CMK (cell line): ENCODE results near the gene STEAP3.

Source experiments
- DNase-seq: peaks from one replicate; pipeline ENCODE4 v3.0.0-alpha.2; 2010; ENCODE audit warnings: low read depth

The STEAP3 gene

DNA sequence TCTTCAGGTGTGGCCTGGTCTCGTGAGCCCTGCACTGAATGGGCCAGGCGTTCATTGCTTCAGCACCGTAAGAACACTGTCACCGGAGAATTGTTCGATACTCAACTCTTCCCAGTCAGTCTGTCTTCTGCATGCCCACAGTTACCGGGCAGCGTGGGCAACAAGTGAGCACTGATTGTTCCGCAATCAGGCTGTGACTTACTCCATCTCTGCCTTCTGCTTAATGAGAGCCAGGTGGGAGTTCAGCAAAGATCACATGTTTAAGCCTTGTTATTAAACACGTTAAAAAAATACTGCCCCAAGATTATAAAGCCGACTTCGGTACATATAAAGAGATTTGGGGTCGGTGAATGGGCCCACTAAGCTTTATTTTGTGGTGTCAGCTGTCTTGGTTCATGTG lies 3.7 kb downstream of the STEAP3 start:
- no peak for DNase-seq

DNA sequence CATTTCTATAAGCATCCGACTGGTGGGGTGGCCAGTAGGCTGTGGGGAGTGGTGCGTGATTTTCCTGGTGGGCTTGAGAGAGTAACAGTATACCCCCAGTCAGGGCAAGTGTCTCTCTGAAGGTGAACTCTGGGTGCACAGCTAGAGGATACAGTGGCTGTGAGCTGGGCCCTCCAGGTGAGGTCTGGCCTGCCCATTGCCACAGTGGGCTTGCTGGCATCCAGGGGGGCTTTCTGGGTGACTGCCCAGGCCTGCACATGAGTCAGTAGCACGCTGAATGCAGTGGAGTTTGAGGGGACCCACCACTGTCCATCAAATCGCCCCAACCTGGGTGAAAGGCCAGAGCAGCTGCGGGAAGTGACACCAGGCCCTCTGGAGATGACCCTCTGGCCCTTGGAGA lies 4.5 kb downstream of the STEAP3 start:
- DNase-seq = no peak

DNA sequence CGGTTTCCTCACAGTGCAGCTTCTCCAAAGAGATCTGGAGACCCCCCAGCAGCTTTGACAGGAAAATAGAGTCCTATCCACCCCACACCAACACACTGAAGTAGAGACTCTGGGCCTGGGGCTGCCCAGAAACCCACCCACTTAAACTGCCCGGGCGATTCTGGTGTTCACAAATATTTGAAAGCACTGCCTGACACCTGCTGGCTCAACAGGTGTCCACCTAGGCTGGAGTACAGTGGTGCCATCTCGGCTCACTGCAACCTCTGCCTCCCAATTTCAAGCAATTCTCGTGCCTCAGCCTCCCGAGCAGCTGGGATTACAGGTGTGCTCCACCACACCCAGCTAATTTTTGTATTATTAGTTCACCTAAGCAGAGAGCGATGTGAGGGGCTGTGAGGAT lies 5.3 kb downstream of the STEAP3 start:
- no peak for DNase-seq

DNA sequence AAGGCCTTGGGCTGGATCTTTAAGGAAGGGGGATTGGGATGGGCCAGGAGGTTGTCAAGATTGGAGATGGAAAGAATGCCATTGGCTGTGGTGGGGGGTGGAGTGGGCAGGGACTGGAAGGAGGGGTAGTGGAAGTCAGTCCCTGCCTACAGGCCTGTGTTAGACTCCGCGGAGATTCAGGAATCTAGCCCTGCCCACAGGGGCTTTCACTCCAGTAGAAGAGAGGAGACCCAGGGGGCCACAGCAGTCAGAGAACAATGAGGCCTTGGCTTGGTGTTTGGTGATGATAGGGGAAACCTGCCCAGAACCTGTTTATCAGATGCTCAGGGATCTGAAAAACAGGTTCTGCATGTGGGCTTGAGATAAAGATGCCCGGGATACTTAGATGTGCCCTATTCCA lies 6.1 kb downstream of the STEAP3 start:
- no peak for DNase-seq

DNA sequence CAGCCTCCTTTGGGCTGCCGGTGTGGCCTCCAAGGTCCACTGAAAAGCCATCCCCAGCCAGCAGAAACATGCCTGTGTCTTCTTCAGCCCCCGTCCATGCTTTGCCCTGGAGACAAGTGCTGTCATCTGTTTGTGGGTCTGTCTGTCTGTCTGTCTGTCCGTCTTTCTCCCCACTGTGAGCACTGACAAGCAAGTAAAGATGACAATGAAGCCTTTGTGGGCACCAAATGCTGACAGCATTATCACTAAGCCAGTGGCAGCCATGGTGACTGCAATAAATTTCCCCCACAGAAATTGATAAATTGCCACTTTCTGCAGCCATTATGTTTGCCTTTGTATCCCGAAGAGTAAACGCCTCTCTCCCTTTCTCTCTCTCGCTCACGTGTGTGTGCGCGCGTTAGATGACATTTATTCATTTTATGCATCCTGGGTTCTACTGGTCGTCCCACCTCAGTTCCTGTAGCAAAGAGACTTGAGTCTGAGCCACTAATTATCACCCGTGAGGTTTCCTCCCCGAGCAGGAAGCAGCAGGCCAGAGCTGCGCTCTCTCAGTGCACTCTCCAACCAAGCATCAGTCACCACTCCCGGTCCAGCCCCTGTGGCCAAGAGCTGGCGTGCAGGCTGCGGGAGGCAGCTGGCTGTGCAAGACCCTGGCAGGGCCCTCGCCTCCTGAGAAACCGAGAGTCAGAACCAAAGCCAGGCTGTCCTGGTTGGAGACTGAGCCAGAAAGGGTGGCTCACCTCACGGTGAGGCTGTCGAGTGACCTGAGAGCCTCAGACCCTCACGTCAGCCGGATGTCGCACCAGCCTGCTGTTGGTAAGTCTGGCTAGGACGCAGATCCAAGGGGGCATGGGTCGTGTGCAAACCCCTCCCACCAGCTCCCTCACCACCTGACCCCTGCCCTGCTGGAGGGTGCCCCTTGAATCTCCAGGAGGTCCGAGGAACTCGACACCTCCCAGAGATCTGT lies 6.9 kb downstream of the STEAP3 start:
- no peak for DNase-seq

DNA sequence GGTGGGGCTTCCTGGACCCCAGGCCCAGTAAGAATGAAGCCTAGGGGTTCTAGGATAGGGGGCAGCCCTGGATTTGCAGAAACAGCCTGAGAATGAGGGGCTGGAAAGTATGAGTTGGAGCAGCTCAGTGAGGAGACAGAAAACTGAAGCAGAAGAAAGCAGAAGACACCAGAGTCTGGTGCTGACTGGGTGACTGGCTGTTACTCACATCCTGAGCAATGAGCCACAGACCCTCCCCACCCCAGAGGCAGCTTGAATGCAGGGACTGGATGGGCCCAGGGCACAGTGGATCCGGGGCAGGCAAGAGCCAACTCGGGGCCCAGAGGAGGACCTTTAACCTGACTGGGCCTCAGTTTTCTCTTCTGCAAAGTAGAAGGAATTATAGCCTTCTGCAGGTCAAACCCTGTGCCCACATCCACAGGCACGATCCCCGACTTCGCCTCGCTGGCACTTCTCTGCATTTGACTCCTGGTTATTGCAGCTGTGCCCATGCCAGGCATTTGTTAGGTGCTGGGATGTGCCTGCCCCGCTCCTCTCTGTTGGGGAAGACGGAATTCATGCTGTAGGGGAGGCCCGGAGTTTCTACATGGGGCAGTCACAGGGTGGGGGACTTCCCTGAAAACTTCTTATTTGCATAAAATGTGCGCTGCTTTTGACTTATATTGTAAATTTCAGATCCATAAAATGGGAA lies 8.5 kb downstream of the STEAP3 start:
- DNase-seq = no peak

DNA sequence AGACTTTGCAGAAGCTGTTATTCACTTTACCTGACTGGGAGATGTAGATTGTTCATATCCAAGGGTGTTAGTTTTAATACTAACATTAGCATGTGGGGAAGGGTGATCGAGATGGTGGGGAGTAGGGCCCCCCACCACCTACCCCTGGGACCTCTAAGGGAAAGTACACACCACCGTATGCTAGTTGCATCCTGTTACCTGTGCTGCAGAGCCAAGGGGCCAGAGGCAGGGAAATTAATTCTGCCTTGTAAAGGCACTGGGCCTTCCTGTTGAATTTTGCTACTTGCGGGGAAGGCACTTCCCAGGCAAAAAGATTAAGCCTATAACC lies 9.0 kb downstream of the STEAP3 start:
- no peak for DNase-seq

DNA sequence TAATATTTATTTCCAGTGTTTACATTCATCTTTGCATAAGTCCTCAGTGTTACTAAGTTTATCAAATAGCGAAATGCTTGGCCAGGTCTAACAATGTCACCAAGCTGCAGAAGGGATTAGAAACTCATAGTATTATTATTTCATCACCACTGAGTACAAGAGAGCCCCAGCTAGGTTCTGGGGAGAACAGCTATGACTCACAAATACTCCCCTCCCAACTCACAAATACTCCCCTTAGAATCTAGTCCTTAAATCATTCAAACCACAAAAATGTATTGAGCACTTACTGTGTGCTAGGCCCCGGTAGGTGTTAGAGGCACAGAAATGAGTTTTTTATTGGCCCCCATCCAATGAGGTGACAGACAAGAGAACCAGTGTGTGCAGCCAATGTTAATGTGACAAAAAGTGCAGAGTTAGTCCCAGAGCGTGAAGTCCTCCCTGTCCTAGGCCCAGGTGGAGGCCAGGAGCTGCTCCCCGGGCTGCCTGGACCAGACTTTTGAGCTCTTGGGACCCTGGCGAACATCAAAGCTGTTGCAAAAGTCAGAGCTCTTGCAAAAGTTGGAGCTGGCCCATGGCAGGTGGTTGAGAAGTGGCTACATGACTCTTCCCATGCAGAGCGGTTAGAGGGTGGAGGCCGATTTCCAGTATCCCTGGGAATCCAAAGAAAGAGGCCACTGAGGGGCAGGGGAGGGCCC lies 9.8 kb downstream of the STEAP3 start:
- DNase-seq = no peak

DNA sequence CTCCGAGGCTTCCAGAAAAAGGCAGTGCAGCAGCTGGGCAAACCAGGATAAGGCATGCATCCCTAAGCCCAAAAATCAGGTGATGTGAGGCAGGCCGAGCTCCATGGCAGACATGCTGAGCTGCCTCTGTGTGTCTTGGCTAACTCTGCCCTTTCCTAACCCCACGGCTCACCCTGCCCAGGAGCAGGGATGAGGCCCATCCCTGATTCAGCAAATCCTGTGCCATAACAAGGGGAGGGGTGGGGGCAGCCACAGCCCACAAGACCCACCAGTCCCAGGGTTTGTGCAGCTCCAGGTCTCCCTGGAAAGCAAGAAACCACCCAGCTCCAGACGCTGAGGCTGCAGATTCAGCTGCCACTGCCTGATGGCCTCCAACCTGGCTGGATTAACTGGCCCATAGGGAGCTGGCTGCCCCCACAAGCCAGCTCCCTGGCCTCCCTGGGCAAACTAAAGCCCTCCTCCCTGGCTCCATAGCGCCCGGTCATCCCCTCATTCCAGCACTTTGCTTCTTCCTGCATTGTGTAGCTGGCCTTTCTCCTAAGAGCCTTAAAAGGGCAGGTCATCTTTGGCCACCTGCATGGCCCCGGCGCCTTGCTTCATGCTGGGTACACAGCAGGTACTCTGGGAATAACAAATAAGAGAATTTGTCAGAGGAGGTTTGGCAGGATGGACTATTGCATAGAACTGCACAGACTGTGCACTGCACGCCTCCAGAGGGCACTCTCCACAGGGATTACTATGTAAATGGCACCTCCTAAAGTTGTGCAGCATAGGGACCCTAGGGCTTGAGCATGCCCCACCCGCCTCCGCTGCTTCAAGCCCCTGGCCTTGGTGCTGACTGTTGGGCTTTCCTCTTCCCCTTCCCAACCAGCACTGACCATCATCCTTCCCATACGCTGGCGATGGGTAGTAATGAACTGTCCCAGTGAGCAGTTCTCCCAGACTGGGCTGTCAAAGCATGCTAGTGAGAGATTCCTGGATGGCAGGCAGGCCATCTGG lies 10.7 kb downstream of the STEAP3 start:
- DNase-seq = no peak

DNA sequence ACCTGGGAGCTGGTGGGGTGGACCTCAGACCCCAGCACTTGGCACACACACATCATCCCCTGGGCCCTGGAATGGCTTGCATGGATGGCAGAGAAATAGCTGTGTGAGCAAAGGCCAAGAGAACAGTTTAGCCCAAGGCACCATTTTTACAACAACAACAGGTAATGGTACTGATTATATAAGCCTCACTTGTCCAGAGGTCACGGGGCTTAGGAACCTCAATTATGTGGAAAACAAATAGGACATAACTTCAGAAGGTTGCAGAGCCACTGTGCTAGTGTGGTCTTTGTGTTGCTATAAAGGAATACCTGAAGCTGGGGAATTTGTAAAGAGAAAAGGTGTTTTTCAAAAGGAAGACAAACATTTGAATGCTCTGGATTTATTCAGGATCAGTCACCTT lies 13.2 kb downstream of the STEAP3 start:
- DNase-seq = no peak

DNA sequence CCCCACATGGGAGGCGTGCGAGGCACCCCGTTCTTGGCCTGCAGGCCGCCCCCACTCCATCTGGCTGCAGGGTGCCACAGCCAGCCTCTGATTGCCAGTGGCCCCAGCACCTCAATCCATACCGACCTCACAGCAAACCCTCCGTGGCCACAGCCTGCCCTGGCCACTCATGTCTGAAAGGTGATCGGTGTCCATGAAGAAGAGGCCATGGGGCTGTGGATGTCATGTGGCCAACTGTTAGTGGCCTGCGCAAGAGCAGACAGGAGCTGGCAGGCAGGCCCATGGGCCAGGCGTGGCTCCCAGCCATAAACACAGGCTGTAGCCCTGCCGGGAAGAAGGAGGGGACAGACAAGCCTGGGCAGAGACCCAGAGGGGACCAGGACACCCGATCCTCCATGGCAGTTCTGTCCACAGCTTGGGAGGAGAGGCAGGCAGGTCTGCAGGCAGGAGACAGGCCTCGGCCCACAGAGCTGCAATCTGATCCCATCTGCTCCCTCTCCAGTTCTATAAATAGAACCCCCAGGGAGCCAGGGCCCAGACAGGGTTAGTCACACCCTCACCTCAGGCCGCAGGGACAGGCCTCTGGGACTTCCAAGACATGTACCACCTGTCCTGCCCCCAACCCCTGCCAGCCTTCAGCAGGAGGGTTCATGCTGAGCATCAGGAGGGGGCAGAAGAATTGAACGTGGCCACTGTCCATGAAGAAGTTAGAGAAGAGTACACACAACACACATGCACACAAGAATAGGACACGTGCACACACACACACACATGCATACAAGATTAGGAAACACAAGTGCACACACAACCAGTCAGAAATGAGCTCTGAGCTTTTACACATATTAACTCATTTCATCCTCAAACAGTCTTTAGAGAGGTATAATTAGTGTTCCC lies 16.9 kb downstream of the STEAP3 start:
- DNase-seq = no peak

DNA sequence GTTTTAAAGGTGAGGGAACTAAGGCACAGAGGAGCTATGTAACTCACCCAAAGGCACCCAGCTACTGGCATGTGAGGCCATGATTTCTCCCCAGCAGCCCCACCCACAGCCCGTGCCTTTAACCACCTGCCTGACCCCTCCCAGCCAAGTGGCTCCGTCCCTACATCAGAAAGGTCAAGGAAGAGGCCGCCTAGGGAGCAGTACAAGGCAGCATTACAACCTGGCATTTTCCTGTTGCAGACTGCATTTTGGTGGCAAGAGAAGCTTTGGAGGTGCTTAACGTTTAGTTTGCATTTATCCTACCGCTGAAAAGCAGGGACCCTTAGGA lies 17.5 kb downstream of the STEAP3 start:
- no peak for DNase-seq

DNA sequence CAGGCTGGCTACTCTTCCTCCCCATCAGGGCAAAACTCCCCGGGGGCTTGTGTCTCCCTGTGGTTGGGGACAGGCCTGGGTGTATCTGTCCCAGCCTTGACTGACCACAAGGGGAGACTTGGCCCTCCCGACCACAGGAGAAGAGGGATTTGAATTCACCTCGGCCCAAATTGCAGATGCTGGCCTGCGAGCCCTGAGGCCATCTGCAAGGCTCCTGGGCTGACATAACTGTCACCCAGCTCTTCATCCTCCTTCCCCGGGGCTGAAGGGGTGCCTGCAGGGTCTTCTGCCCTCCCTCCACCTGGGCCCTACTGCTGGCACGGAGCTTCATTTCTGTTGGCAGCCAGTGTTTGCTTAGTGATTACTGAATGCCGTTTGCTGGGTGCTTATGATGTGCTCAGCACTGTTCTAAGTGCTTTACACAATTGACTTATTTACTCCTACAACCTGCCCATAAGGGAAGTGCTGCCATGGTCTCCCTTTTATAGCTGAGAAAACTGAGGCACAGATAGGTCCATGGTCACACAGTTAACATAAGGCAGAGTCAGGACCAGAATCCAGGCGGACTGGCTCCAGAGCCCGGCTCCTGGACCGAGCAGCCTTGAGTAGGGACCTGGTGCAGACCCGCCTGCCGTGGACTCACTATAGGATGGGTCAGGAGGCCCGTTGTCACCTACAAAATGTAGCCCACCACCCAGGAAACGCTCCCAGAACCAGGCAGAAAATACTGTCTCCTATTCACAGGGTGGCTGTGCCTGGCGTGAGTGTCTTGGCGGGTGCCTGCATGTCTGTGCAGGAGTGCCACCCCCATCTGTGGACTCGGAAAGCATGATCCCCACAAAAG lies 18.9 kb downstream of the STEAP3 start:
- no peak for DNase-seq

DNA sequence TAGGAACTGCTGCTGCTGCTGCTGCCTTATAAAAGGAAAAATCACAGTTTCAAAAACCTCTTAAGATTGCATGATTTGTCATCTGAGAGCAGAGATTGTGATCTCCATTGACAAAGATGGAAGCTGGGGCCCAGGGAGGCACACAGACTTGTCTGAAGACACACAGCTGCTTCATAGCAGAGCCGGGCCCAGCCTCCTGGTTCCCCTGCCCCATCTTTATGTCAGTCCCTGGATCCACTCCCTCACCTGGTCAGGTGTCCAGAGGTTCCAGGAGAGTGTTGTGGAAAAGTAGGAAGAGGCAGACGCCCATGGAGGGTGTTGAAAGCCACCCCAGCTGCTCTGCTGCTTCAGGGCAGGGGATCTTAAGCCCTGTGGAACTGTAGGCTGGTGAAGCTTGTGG lies 20.0 kb downstream of the STEAP3 start:
- no peak for DNase-seq

DNA sequence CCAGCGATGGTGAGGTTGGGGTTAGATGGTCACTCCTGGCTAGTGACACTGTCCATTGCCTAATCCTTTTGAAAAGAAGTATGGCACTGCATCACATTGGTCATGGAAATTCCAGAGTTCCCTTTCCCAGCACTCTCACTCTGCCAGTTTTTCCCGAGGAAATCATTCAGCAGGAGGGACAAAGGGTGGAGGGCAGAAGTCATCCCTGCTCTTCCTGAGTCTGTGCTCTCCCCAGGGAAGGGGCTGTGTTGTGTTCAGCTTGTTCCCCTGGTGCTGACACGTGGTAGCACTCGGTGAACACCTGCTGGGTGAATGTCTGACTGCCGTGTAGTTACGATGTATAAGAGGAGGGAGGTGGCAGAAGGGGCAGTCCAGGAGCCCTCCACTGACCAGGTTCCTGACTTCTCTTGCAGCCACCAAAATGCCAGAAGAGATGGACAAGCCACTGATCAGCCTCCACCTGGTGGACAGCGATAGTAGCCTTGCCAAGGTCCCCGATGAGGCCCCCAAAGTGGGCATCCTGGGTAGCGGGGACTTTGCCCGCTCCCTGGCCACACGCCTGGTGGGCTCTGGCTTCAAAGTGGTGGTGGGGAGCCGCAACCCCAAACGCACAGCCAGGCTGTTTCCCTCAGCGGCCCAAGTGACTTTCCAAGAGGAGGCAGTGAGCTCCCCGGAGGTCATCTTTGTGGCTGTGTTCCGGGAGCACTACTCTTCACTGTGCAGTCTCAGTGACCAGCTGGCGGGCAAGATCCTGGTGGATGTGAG lies 21.6 kb downstream of the STEAP3 start:
- DNase-seq = no peak

DNA sequence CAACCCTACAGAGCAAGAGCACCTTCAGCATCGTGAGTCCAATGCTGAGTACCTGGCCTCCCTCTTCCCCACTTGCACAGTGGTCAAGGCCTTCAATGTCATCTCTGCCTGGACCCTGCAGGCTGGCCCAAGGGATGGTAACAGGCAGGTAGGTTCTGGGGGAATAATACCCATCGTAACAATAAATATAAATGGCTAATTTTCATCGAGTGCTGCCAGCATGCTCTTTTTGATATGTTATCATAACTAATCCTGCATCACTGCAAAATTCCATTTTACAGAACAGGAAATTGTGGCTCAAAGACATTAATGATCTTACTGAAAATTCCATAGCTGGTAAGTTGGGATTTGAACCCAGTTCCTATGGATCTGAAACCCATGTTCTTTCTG lies 22.2 kb downstream of the STEAP3 start:
- DNase-seq = no peak

DNA sequence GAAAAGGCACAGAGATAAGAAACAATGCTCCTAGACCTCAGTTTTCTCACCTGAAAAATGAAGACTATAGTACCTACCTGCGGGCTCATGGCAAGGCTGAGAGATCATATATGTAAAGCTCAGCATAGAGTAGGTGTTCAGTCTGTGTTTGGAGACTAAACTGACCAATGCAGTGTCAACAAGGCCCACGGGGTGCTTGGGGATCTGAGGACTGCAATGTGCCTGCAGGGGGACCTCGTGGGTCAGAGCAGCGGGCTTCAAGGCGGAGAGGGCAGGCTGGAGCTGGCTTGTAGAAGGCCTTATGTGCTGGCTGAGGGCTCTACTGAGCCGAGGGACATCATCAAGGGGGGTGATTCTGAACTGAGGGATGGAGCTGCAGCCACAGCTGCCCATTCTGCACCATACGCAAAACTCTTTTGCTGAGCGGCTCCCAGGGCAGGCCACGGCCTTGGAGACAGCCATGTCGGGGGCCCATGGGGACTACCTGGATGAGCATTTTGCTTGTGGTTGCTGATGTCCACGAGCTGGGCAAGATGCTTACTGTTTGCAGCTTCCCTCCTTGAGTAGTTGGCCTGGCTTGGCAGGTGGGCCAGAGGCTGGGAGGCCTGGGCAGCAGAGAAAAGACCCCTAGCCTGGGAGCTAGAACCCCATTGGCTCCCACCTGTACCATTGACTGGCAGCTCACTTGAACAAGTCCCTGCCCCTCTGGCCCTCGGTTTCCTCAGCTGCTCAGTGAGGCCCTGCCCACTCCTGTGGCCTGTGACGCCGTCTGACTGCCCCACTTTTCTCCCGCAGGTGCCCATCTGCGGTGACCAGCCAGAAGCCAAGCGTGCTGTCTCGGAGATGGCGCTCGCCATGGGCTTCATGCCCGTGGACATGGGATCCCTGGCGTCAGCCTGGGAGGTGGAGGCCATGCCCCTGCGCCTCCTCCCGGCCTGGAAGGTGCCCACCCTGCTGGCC lies 23.5 kb downstream of the STEAP3 start:
- no peak for DNase-seq

DNA sequence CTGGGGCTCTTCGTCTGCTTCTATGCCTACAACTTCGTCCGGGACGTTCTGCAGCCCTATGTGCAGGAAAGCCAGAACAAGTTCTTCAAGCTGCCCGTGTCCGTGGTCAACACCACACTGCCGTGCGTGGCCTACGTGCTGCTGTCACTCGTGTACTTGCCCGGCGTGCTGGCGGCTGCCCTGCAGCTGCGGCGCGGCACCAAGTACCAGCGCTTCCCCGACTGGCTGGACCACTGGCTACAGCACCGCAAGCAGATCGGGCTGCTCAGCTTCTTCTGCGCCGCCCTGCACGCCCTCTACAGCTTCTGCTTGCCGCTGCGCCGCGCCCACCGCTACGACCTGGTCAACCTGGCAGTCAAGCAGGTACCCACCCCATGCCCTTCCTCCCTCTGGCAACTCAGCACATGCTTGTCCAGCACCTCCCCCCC lies 24.2 kb downstream of the STEAP3 start:
- DNase-seq = no peak
